ENCODE data around the gene EIF4E2.

GRCh38 chr2:232588680-232589585, 38.4 kb downstream of the EIF4E2 start:
- no peak for TF ChIP-seq CTCF (IDR thresholded peaks at IDR 0.05)
- TF ChIP-seq POLR2A (IDR thresholded peaks at IDR 0.05): no peak
- peak in 1 of 2 donors; percentile 56 for TF ChIP-seq POLR2AphosphoS5 (IDR thresholded peaks at IDR 0.05; ENCODE audit: insufficient read depth in 1 of 2, low read depth in 1 of 2)

All from vagina (tissue), 2 donors.